ENCODE measurements around the gene CHST8. TPM values are rescaled to one million over a fixed set of nuclear protein-coding genes. Genes with fewer than 3 reads are reported as not detected.

The CHST8 gene
- total RNA-seq, 1 experiment from 2014 or later: not detected

- H2AFZ ChIP-seq: no peak overlapping the region
- ChIA-PET CTCF (no interaction called here), POLR2A (ENCODE audit: unreplicated experiment) (no interaction called here)
- no peaks in the 10 kb centered on the region for H3K36me3 ChIP-seq (ENCODE audit: low read depth)
- no peak overlapping the region for H3K4me3 ChIP-seq
- no peaks in the 10 kb centered on the region for H3K9me2 ChIP-seq (ENCODE audit: insufficient read depth)
- H4K20me1 ChIP-seq (ENCODE audit: insufficient read depth): no peaks in the 10 kb centered on the region; the same call in 1 of the 2 replicates
- no peaks in the 10 kb centered on the region for H3K79me2 ChIP-seq (ENCODE audit: low read depth)
- intact Hi-C loops (cut with micrococcal nuclease; ENCODE audit: unreplicated experiment): no loop called here
- no peak overlapping the region for H3K27ac ChIP-seq
- no peaks in the 10 kb centered on the region for H3F3A ChIP-seq (ENCODE audit: insufficient read depth, low read depth)
- DNase-seq: no peak
- TF ChIP-seq CTCF (conservative IDR thresholded peaks at IDR 0.05) (no peak), EZH2 (IDR thresholded peaks at IDR 0.05; ENCODE audit: low read depth) (no peak)
- BruUV-seq (replicated peaks): no TSS peak
- H3K4me2 ChIP-seq: no peak overlapping the region
- peaks cover 94% of the 10 kb centered on the region for H3K27me3 ChIP-seq (ENCODE audit: insufficient read depth, low read depth)
- no peaks in the 10 kb centered on the region for H3K4me1 ChIP-seq (replicated peaks; ENCODE audit: insufficient read depth)
- no peaks in the 10 kb centered on the region for H3K9me3 ChIP-seq (ENCODE audit: insufficient read depth, low read depth)
These were observed 47.2 kb downstream of the CHST8 start for GRCh38 chr19:33668968-33669367.

DNA sequence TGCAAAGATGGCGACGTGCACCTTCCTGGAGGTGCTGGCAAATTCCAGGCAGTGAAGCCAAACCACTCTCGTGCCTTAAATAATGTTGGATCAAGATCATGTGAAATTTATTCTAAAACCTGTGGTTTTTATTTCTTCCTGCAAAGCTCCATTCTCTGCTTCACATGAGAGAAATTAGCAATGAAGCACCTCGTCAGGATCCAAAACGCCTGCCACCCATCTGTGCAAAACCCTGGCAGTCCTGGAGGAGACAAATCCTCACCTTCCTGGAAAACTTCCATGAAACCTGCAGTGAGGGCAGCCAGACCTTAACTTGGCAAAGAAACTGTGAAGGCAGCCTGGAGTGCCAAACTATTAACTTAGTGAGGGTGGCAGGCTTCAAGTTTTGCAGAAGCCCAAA, 47.6 kb downstream of the CHST8 start:
- no peaks in the 10 kb centered on the region for H3K79me2 ChIP-seq (ENCODE audit: low read depth)
- no peaks in the 10 kb centered on the region for H3K9me3 ChIP-seq (ENCODE audit: insufficient read depth, low read depth)
- TF ChIP-seq CTCF (conservative IDR thresholded peaks at IDR 0.05) (no peak), EZH2 (IDR thresholded peaks at IDR 0.05; ENCODE audit: low read depth) (no peak)
- no peak overlapping the region for H3K27ac ChIP-seq
- ChIA-PET POLR2A (ENCODE audit: unreplicated experiment) (no interaction called here), CTCF (interaction anchor here (0.7 kb wide), 1 partner anchor 11 kb away, joined by 3 read pairs; no protein-coding TSS in a partner anchor)
- H3K36me3 ChIP-seq (ENCODE audit: low read depth): no peaks in the 10 kb centered on the region
- peaks cover 98% of the 10 kb centered on the region for H3K27me3 ChIP-seq (ENCODE audit: insufficient read depth, low read depth)
- no peak overlapping the region for H3K4me2 ChIP-seq
- H3K4me1 ChIP-seq (replicated peaks; ENCODE audit: insufficient read depth): no peaks in the 10 kb centered on the region
- H3F3A ChIP-seq (ENCODE audit: insufficient read depth, low read depth): no peaks in the 10 kb centered on the region
- no peaks in the 10 kb centered on the region; the same call in 1 of the 2 replicates for H4K20me1 ChIP-seq (ENCODE audit: insufficient read depth)
- H2AFZ ChIP-seq: no peak overlapping the region
- BruUV-seq (replicated peaks): no TSS peak
- intact Hi-C loops (cut with micrococcal nuclease; ENCODE audit: unreplicated experiment): no loop called here
- no peaks in the 10 kb centered on the region for H3K9me2 ChIP-seq (ENCODE audit: insufficient read depth)
- no peak overlapping the region for H3K4me3 ChIP-seq
- DNase-seq: no peak

GRCh38 chr19:33670398-33670797, 48.6 kb downstream of the CHST8 start:
- H3K9me3 ChIP-seq (ENCODE audit: insufficient read depth, low read depth): no peaks in the 10 kb centered on the region
- ChIA-PET POLR2A (ENCODE audit: unreplicated experiment) (no interaction called here), CTCF (no interaction called here)
- H3K27me3 ChIP-seq (ENCODE audit: insufficient read depth, low read depth): peaks cover 99% of the 10 kb centered on the region
- TF ChIP-seq EZH2 (IDR thresholded peaks at IDR 0.05; ENCODE audit: low read depth): no peak
- no peak for TF ChIP-seq CTCF (conservative IDR thresholded peaks at IDR 0.05)
- no peak overlapping the region for H3K4me3 ChIP-seq
- no peaks in the 10 kb centered on the region for H3K79me2 ChIP-seq (ENCODE audit: low read depth)
- H3K27ac ChIP-seq: no peak overlapping the region
- H4K20me1 ChIP-seq (ENCODE audit: insufficient read depth): no peaks in the 10 kb centered on the region; the same call in 1 of the 2 replicates
- H3F3A ChIP-seq (ENCODE audit: insufficient read depth, low read depth): no peaks in the 10 kb centered on the region
- no peak overlapping the region for H2AFZ ChIP-seq
- no peak overlapping the region for H3K4me2 ChIP-seq
- DNase-seq: no peak
- H3K4me1 ChIP-seq (replicated peaks; ENCODE audit: insufficient read depth): no peaks in the 10 kb centered on the region
- H3K9me2 ChIP-seq (ENCODE audit: insufficient read depth): no peaks in the 10 kb centered on the region
- intact Hi-C loops (cut with micrococcal nuclease; ENCODE audit: unreplicated experiment): no loop called here
- BruUV-seq (replicated peaks): no TSS peak
- H3K36me3 ChIP-seq (ENCODE audit: low read depth): no peaks in the 10 kb centered on the region
